ENCODE measurements around the gene EID2B. TPM values are rescaled to one million over a fixed set of nuclear protein-coding genes. Genes with fewer than 3 reads are reported as not detected.
A peak's percentile ranks its signal among the peaks of the same experiment; 100 is the strongest.

Gene EID2B
- total RNA-seq, 1 experiment from 2014 or later = 2.3 TPM

- DNase-seq = no peak
- Histone ChIP-seq H3K4me3 (no peak overlapping the region), H3F3A (ENCODE audit: insufficient read depth, low read depth) (no peaks in the 10 kb centered on the region; the same call in 1 of the 2 replicates), H3K9me3 (ENCODE audit: insufficient read depth, low read depth) (no peaks in the 10 kb centered on the region), H4K20me1 (ENCODE audit: insufficient read depth) (no peaks in the 10 kb centered on the region; the same call in 1 of the 2 replicates), H3K4me1 (replicated peaks; ENCODE audit: insufficient read depth) (peaks cover 10% of the 10 kb centered on the region), H3K27ac (no peak overlapping the region), H3K9me2 (ENCODE audit: insufficient read depth) (no peaks in the 10 kb centered on the region), H3K36me3 (ENCODE audit: low read depth) (no peaks in the 10 kb centered on the region), H2AFZ (no peak overlapping the region), H3K4me2 (no peak overlapping the region), H3K79me2 (ENCODE audit: low read depth) (peaks cover 15% of the 10 kb centered on the region), H3K27me3 (ENCODE audit: insufficient read depth, low read depth) (peaks cover 8% of the 10 kb centered on the region; the same call in 1 of the 2 replicates)
- intact Hi-C loops (cut with micrococcal nuclease; ENCODE audit: unreplicated experiment) = no loop called here
- no peak for TF ChIP-seq EZH2 (IDR thresholded peaks at IDR 0.05; ENCODE audit: low read depth)
- TF ChIP-seq, protein P1, sequence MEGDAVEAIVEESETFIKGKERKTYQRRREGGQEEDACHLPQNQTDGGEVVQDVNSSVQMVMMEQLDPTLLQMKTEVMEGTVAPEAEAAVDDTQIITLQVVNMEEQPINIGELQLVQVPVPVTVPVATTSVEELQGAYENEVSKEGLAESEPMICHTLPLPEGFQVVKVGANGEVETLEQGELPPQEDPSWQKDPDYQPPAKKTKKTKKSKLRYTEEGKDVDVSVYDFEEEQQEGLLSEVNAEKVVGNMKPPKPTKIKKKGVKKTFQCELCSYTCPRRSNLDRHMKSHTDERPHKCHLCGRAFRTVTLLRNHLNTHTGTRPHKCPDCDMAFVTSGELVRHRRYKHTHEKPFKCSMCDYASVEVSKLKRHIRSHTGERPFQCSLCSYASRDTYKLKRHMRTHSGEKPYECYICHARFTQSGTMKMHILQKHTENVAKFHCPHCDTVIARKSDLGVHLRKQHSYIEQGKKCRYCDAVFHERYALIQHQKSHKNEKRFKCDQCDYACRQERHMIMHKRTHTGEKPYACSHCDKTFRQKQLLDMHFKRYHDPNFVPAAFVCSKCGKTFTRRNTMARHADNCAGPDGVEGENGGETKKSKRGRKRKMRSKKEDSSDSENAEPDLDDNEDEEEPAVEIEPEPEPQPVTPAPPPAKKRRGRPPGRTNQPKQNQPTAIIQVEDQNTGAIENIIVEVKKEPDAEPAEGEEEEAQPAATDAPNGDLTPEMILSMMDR (conservative IDR thresholded peaks at IDR 0.05) = no peak
- ChIA-PET POLR2A (ENCODE audit: unreplicated experiment) (interaction anchor here (0.6 to 0.7 kb wide), 2 partner anchors 99 to 251 kb away, joined by 3 to 9 read pairs; no protein-coding TSS in a partner anchor), CTCF (interaction anchor here (0.5 to 1.1 kb wide), 3 partner anchors 13 to 222 kb away, joined by 3 to 10 read pairs (median 3); partner anchors contain the start of gene LRFN1)
- BruUV-seq (replicated peaks) = no TSS peak
These were observed 9.6 kb upstream of the EID2B start for GRCh38 chr19:39542206-39542605.

- no peaks in the 10 kb centered on the region; the same call in 1 of the 2 replicates for H3F3A ChIP-seq (ENCODE audit: insufficient read depth, low read depth)
- TF ChIP-seq, protein P1 (conservative IDR thresholded peaks at IDR 0.05) = peak; percentile 14; the same call in 1 of the 2 replicates
- no peak for TF ChIP-seq EZH2 (IDR thresholded peaks at IDR 0.05; ENCODE audit: low read depth)
- H3K27ac ChIP-seq = no peak overlapping the region
- H3K4me2 ChIP-seq = peak overlapping the region; percentile 82
- peaks cover 10% of the 10 kb centered on the region for H3K4me1 ChIP-seq (replicated peaks; ENCODE audit: insufficient read depth)
- BruUV-seq (replicated peaks) = no TSS peak
- H3K27me3 ChIP-seq (ENCODE audit: insufficient read depth, low read depth) = peaks cover 2% of the 10 kb centered on the region; the same call in 1 of the 2 replicates
- H3K9me2 ChIP-seq (ENCODE audit: insufficient read depth) = no peaks in the 10 kb centered on the region
- H3K9me3 ChIP-seq (ENCODE audit: insufficient read depth, low read depth) = no peaks in the 10 kb centered on the region
- H3K36me3 ChIP-seq (ENCODE audit: low read depth) = no peaks in the 10 kb centered on the region
- CTCF ChIA-PET = interaction anchor here (0.5 kb wide), 1 partner anchor 47 kb away, joined by 5 read pairs; no protein-coding TSS in a partner anchor
- no peak for DNase-seq
- peak overlapping the region; percentile 75; the same call in 1 of the 2 replicates for H3K4me3 ChIP-seq
- H2AFZ ChIP-seq = no peak overlapping the region
- peaks cover 15% of the 10 kb centered on the region for H3K79me2 ChIP-seq (ENCODE audit: low read depth)
- POLR2A ChIA-PET (ENCODE audit: unreplicated experiment) = interaction anchor here (0.6 kb wide), 1 partner anchor 104 kb away, joined by 4 read pairs; the partner anchor contains the start of gene RPS16
- intact Hi-C loops (cut with micrococcal nuclease; ENCODE audit: unreplicated experiment) = no loop called here
- H4K20me1 ChIP-seq (ENCODE audit: insufficient read depth) = no peaks in the 10 kb centered on the region; the same call in 1 of the 2 replicates
These were observed 7.7 kb upstream of the EID2B start for GRCh38 chr19:39540333-39540673.

DNA sequence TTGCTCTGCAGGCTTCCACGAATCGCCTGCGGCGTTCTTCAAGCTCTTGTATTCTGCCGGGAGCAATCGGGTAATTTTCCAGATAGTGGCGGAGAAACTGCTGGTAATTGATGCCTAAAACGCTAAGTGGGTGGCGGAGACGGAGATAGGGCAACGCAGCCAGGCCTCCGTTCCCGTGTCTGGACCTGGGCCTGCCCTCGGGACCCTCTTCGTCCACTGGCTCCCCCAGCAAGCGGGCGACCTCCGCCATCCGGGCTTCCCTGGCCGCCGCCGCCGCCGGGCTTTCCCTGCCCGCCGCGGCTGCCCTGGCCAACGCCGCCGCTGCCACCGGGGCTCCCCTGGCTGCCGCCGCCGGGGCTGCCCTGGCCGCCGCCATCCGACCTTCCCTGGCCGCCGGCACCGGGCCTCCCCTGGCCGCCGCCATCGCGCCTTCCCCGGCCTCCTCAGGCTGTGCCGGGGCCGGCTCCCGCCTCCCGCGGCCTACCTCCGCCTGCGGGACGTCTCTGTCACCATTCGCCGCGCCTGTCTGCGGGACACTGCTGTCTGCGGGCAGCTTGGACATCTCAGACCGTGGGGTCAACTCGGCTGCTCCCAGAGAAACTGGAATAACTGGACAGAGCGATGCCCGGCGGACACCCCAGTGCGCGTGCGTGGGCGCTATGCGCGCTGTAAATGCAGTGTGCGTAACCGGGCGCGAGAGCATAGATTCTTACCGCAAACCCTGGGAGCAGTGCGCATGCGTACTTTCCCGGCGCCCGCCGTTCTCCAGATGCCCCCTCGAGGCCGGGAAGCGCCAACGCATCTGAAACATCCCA lies 7.1 kb upstream of the EID2B start, which contains the start of gene EID2:
Gene EID2, minus strand, starts transcription at position 644 of the 815 bp plus-strand sequence. Its CDS starts 82 bp downstream, at position 562.
- no peaks in the 10 kb centered on the region for H3K9me3 ChIP-seq (ENCODE audit: insufficient read depth, low read depth)
- peak within 1 kb of the TSS; percentile 84 for H2AFZ ChIP-seq
- peak within 1 kb of the TSS; percentile 44 for H3K27ac ChIP-seq
- H3K4me2 ChIP-seq = peak within 1 kb of the TSS; percentile 82
- H3K9me2 ChIP-seq (ENCODE audit: insufficient read depth) = no peaks in the 10 kb centered on the region
- H3K4me3 ChIP-seq = peak within 1 kb of the TSS; percentile 75
- intact Hi-C loops (cut with micrococcal nuclease; ENCODE audit: unreplicated experiment) = no loop called here
- peaks cover 15% of the 10 kb centered on the region for H3K79me2 ChIP-seq (ENCODE audit: low read depth)
- no peaks in the 10 kb centered on the region for H3K36me3 ChIP-seq (ENCODE audit: low read depth)
- no peaks in the 10 kb centered on the region for H3K27me3 ChIP-seq (ENCODE audit: insufficient read depth, low read depth)
- peaks cover 10% of the 10 kb centered on the region for H3K4me1 ChIP-seq (replicated peaks; ENCODE audit: insufficient read depth)
- no peaks in the 10 kb centered on the region; the same call in 1 of the 2 replicates for H4K20me1 ChIP-seq (ENCODE audit: insufficient read depth)
- ChIA-PET POLR2A (ENCODE audit: unreplicated experiment) (no interaction called here), CTCF (interaction anchor here (0.5 to 0.7 kb wide), 5 partner anchors 12 to 391 kb away, joined by 3 to 5 read pairs (median 5); no protein-coding TSS in a partner anchor)
- TF ChIP-seq, protein P1 (conservative IDR thresholded peaks at IDR 0.05) = peak; percentile 78; the same call in 1 of the 2 replicates
- no peak for TF ChIP-seq EZH2 (IDR thresholded peaks at IDR 0.05; ENCODE audit: low read depth)
- TSS peak; percentile 97 for BruUV-seq (replicated peaks)
- peak; percentile 86 to 95 for DNase-seq
- H3F3A ChIP-seq (ENCODE audit: insufficient read depth, low read depth) = no peaks in the 10 kb centered on the region; the same call in 1 of the 2 replicates
